ENCODE data around the gene NTN5. TPM values are rescaled to one million over a fixed set of nuclear protein-coding genes. Genes with fewer than 3 reads are reported as not detected.
"Not testable (repeated sequence)": the region's sequence is repeated elsewhere in the genome, so short reads cannot be mapped to it uniquely, and the experiment has no call there.

Gene NTN5
- total RNA-seq, 1 donor from 2014 or later = 0.50 TPM

GRCh38 chr19:48702701-48703100 is 29.9 kb upstream of the NTN5 start:
- intact Hi-C loops (cut with micrococcal nuclease) = no loop called here

- intact Hi-C loops (cut with micrococcal nuclease) = no loop called here
These were observed 25.2 kb upstream of the NTN5 start for GRCh38 chr19:48698046-48698445.

GRCh38 chr19:48696353-48697010 is 23.7 kb upstream of the NTN5 start:
- intact Hi-C loops (cut with micrococcal nuclease) = no loop called here

- intact Hi-C loops (cut with micrococcal nuclease) = no loop called here
These were observed 23.0 kb upstream of the NTN5 start, which contains the start of gene FUT2 for GRCh38 chr19:48695743-48696352. TSS of gene FUT2 (plus strand) at chr19:48695971. CDS start at chr19:48702957, 6,986 bp downstream.

GRCh38 chr19:48693629-48694028 is 20.8 kb upstream of the NTN5 start:
- intact Hi-C loops (cut with micrococcal nuclease) = not testable (repeated sequence)

- intact Hi-C loops (cut with micrococcal nuclease) = no loop called here
These were observed 16.6 kb upstream of the NTN5 start for GRCh38 chr19:48689449-48689848.

- intact Hi-C loops (cut with micrococcal nuclease) = no loop called here
These were observed 15.0 kb upstream of the NTN5 start for GRCh38 chr19:48687776-48688175.

GRCh38 chr19:48686637-48687036 is 13.8 kb upstream of the NTN5 start:
- intact Hi-C loops (cut with micrococcal nuclease) = not testable (repeated sequence)

GRCh38 chr19:48686088-48686487 is 13.3 kb upstream of the NTN5 start:
- intact Hi-C loops (cut with micrococcal nuclease) = no loop called here

GRCh38 chr19:48685583-48685982 is 12.8 kb upstream of the NTN5 start:
- intact Hi-C loops (cut with micrococcal nuclease) = no loop called here

GRCh38 chr19:48683349-48683748 is 10.5 kb upstream of the NTN5 start:
- intact Hi-C loops (cut with micrococcal nuclease) = no loop called here

- intact Hi-C loops (cut with micrococcal nuclease) = no loop called here
These were observed 8.3 kb upstream of the NTN5 start for GRCh38 chr19:48681127-48681470.

- intact Hi-C loops (cut with micrococcal nuclease) = no loop called here
These were observed 7.8 kb upstream of the NTN5 start for GRCh38 chr19:48680436-48681126.

GRCh38 chr19:48680006-48680405 is 7.2 kb upstream of the NTN5 start:
- intact Hi-C loops (cut with micrococcal nuclease) = not testable (repeated sequence)

- intact Hi-C loops (cut with micrococcal nuclease) = no loop called here
These were observed 5.4 kb upstream of the NTN5 start for GRCh38 chr19:48678201-48678600.

GRCh38 chr19:48676887-48677286 is 4.1 kb upstream of the NTN5 start:
- intact Hi-C loops (cut with micrococcal nuclease) = no loop called here

GRCh38 chr19:48676487-48676886 is 3.7 kb upstream of the NTN5 start:
- intact Hi-C loops (cut with micrococcal nuclease) = no loop called here

GRCh38 chr19:48674921-48675824 is 2.4 kb upstream of the NTN5 start:
- intact Hi-C loops (cut with micrococcal nuclease) = loop anchor here (1.0 kb wide), 1 partner anchor 29 kb away; the partner anchor contains the start of gene CA11

GRCh38 chr19:48674216-48674809 is 1.5 kb upstream of the NTN5 start:
- intact Hi-C loops (cut with micrococcal nuclease) = no loop called here

GRCh38 chr19:48673436-48674100 is 751 bp upstream of the NTN5 start:
- intact Hi-C loops (cut with micrococcal nuclease) = no loop called here
